HepG2 (cell line): ENCODE results near the gene RNU7-1. TPM values are rescaled to one million over a fixed set of nuclear protein-coding genes. Genes with fewer than 3 reads are reported as not detected.

ENCODE experiments used
- BCL6 ChIP-seq: IDR thresholded peaks from 2 replicates; pipeline ENCODE4 v1.6.1; 2016; ENCODE audit warnings: missing genetic modification reagents, missing compliant biosample characterization
- CENPT ChIP-seq: sonication (generic); formaldehyde crosslinking; IDR thresholded peaks from 2 replicates; pipeline ENCODE4 v1.8.0; 2022; ENCODE audit warnings: low read depth, mild to moderate bottlenecking, moderate library complexity, missing genetic modification reagents
- EED ChIP-seq: sonication (generic); formaldehyde crosslinking; IDR thresholded peaks from 2 replicates; pipeline ENCODE4 v1.5.0; 2020; ENCODE audit warnings: mild to moderate bottlenecking, missing genetic modification reagents
- GATAD2A ChIP-seq: IDR thresholded peaks from 2 replicates; pipeline ENCODE4 v1.6.1; 2016
- MAFF ChIP-seq: IDR thresholded peaks from 2 replicates; pipeline ENCODE4 v1.6.1; 2011; ENCODE audit warnings: low read depth, low read length, improper control_type of control experiment
- MXI1 ChIP-seq: IDR thresholded peaks from 3 replicates; pipeline ENCODE4 v1.6.1; 2012; ENCODE audit warnings: low read depth, low read length, inconsistent platforms, borderline replicate concordance
- NAIF1 ChIP-seq: sonication (generic); formaldehyde crosslinking; IDR thresholded peaks from 2 replicates; pipeline ENCODE4 v1.5.0; 2020; ENCODE audit warnings: mild to moderate bottlenecking, missing genetic modification reagents, borderline replicate concordance
- PITX1 ChIP-seq: sonication (generic); formaldehyde crosslinking; IDR thresholded peaks from 2 replicates; pipeline ENCODE4 v1.5.1; 2020; ENCODE audit warnings: mild to moderate bottlenecking, missing genetic modification reagents
- SAP130 ChIP-seq: IDR thresholded peaks from 2 replicates; pipeline ENCODE4 v1.6.1; 2016; ENCODE audit warnings: low read depth
- SETDB1 ChIP-seq: sonication (generic); formaldehyde crosslinking; IDR thresholded peaks from 2 replicates; pipeline ENCODE4 v1.5.1; 2020; ENCODE audit warnings: missing genetic modification reagents, mild to moderate bottlenecking, borderline replicate concordance
- SMARCC2 ChIP-seq: fragments of 450-650 bp; IDR thresholded peaks from 2 replicates; pipeline ENCODE4 v1.6.1; 2017; ENCODE audit warnings: antibody characterized with exemption, mild to moderate bottlenecking
- SSRP1 ChIP-seq: IDR thresholded peaks from 2 replicates; pipeline ENCODE4 v1.6.1; 2016; ENCODE audit warnings: control low read depth
- ZFP62 ChIP-seq: sonication (generic); formaldehyde crosslinking; IDR thresholded peaks from 2 replicates; pipeline ENCODE4 v1.4.0; 2020; ENCODE audit warnings: missing genetic modification reagents
- ZNF337 ChIP-seq: sonication (generic); formaldehyde crosslinking; IDR thresholded peaks from 2 replicates; pipeline ENCODE4 v1.5.1; 2020; ENCODE audit warnings: missing genetic modification reagents, low read depth, mild to moderate bottlenecking, borderline replicate concordance
- ZNF546 ChIP-seq: sonication (generic); formaldehyde crosslinking; conservative IDR thresholded peaks from 2 replicates; pipeline ENCODE4 v1.8.1; 2023; ENCODE audit warnings: mild to moderate bottlenecking, missing genetic modification reagents
- ZNF552 ChIP-seq: sonication (generic); formaldehyde crosslinking; IDR thresholded peaks from 2 replicates; pipeline ENCODE4 v1.9.0; 2022; ENCODE audit warnings: missing genetic modification reagents, mild to moderate bottlenecking, borderline replicate concordance
- ZNF607 ChIP-seq: sonication (generic); formaldehyde crosslinking; IDR thresholded peaks from 2 replicates; pipeline ENCODE4 v1.5.1; 2020; ENCODE audit warnings: missing genetic modification reagents, mild to moderate bottlenecking, borderline replicate concordance
- polyA plus RNA-seq, 8 experiments: library from polyadenylated mRNA; depleted of rRNA in 3 of 8; stranded (reverse) in 7 of 8; unstranded in 1 of 8; fragments of >200 nt; fragmentation: Illumina TruSeq in 4 of 8; extraction: Trizol in 4 of 8; gene quantifications; 2 replicates each; pipeline versions ENCODE4 v1.2.1 to v1.2.3, GENCODE V29; 2011 to 2016; ENCODE audit warnings: low read depth in 4 of 8, missing spikeins in 1 of 8, mixed read lengths in 1 of 8; ENCODE audit not compliant: insufficient read depth in 1 of 8
- total RNA-seq, 5 experiments: library from RNA; depleted of rRNA; stranded (reverse); fragments of >200 nt; fragmentation: Illumina TruSeq; extraction: Trizol; gene quantifications; 2 replicates each; pipeline ENCODE4 v1.2.3, GENCODE V29; 2016; ENCODE audit warnings: low read depth in 1 of 5
- TF ChIP-seq, protein P1 (sequence below): sonication (generic); formaldehyde crosslinking; IDR thresholded peaks from 2 replicates; pipeline ENCODE4 v1.4.0; 2020; ENCODE audit warnings: low read depth, mild to moderate bottlenecking, missing genetic modification reagents
- TF ChIP-seq, protein P2 (sequence below): sonication (generic); formaldehyde crosslinking; IDR thresholded peaks from 2 replicates; pipeline ENCODE4 v1.4.0; 2020; ENCODE audit warnings: low read depth, missing genetic modification reagents
- TF ChIP-seq, protein P3 (sequence below): fragments of 450-650 bp; IDR thresholded peaks from 2 replicates; pipeline ENCODE4 v1.6.1; 2017; ENCODE audit warnings: mild to moderate bottlenecking
- TF ChIP-seq, protein P4 (sequence below): IDR thresholded peaks from 2 replicates; pipeline ENCODE4 v1.6.1; 2016; ENCODE audit warnings: control low read depth

The RNU7-1 gene
- total and polyA plus RNA-seq, 2 of the 13 experiments (the other 11 are each of a cell fraction or from before 2014, with no cell fraction given), result not detected

DNA sequence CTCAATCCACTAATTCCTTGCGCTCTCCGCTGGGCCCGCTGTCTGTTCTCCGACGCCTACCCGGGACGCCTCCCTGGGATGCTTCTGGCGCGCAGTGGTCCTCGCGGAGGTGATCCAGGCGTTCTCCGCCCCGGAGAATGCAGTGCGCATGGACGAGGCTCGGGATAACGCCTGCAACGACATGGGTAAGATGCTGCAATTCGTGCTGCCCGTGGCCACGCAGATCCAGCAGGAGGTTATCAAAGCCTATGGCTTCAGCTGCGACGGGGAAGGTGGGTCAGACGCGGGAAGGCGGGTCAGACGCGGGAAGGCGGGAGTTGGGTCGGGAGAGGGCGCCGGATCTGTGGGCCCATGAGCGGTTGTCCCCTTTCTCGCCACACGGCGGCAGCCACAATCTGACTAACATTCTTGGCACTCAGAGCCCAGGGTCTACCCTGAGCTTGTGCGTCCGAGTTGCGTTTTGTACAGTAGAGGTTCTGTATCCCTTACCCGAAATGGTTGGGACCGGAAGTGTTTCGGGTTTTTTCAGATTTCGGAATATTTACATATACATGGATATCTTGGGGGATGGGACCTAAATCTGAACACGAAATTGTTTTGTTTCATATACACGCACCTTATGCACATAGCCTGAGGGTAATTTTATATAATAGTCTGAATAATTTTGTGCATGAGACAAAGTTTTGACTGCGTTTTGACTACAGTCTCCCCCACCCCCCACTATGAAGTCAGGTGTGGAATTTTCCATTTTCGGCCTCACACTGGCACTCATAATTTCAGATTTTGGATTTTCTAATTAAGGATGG is 968 bp downstream of the RNU7-1 start (continued):
- TF ChIP-seq PITX1 (CRISPR knock-in tag), result peak; percentile 77; the same call in 1 of the 2 replicates
- TF ChIP-seq EED (CRISPR knock-in tag), result no peak
- TF ChIP-seq ZFP62 (CRISPR knock-in tag), result no peak
- TF ChIP-seq SETDB1 (CRISPR knock-in tag), result no peak
- no peak for TF ChIP-seq ZNF337
- TF ChIP-seq, protein P1, sequence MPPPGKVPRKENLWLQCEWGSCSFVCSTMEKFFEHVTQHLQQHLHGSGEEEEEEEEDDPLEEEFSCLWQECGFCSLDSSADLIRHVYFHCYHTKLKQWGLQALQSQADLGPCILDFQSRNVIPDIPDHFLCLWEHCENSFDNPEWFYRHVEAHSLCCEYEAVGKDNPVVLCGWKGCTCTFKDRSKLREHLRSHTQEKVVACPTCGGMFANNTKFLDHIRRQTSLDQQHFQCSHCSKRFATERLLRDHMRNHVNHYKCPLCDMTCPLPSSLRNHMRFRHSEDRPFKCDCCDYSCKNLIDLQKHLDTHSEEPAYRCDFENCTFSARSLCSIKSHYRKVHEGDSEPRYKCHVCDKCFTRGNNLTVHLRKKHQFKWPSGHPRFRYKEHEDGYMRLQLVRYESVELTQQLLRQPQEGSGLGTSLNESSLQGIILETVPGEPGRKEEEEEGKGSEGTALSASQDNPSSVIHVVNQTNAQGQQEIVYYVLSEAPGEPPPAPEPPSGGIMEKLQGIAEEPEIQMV (CRISPR knock-in tag), result no peak
- TF ChIP-seq, protein P2, sequence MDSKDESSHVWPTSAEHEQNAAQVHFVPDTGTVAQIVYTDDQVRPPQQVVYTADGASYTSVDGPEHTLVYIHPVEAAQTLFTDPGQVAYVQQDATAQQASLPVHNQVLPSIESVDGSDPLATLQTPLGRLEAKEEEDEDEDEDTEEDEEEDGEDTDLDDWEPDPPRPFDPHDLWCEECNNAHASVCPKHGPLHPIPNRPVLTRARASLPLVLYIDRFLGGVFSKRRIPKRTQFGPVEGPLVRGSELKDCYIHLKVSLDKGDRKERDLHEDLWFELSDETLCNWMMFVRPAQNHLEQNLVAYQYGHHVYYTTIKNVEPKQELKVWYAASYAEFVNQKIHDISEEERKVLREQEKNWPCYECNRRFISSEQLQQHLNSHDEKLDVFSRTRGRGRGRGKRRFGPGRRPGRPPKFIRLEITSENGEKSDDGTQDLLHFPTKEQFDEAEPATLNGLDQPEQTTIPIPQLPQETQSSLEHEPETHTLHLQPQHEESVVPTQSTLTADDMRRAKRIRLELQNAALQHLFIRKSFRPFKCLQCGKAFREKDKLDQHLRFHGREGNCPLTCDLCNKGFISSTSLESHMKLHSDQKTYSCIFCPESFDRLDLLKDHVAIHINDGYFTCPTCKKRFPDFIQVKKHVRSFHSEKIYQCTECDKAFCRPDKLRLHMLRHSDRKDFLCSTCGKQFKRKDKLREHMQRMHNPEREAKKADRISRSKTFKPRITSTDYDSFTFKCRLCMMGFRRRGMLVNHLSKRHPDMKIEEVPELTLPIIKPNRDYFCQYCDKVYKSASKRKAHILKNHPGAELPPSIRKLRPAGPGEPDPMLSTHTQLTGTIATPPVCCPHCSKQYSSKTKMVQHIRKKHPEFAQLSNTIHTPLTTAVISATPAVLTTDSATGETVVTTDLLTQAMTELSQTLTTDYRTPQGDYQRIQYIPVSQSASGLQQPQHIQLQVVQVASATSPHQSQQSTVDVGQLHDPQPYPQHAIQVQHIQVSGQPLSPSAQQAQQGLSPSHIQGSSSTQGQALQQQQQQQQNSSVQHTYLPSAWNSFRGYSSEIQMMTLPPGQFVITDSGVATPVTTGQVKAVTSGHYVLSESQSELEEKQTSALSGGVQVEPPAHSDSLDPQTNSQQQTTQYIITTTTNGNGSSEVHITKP, result no peak
- TF ChIP-seq ZNF607 (CRISPR knock-in tag), result peak; percentile 92
- TF ChIP-seq, protein P3, sequence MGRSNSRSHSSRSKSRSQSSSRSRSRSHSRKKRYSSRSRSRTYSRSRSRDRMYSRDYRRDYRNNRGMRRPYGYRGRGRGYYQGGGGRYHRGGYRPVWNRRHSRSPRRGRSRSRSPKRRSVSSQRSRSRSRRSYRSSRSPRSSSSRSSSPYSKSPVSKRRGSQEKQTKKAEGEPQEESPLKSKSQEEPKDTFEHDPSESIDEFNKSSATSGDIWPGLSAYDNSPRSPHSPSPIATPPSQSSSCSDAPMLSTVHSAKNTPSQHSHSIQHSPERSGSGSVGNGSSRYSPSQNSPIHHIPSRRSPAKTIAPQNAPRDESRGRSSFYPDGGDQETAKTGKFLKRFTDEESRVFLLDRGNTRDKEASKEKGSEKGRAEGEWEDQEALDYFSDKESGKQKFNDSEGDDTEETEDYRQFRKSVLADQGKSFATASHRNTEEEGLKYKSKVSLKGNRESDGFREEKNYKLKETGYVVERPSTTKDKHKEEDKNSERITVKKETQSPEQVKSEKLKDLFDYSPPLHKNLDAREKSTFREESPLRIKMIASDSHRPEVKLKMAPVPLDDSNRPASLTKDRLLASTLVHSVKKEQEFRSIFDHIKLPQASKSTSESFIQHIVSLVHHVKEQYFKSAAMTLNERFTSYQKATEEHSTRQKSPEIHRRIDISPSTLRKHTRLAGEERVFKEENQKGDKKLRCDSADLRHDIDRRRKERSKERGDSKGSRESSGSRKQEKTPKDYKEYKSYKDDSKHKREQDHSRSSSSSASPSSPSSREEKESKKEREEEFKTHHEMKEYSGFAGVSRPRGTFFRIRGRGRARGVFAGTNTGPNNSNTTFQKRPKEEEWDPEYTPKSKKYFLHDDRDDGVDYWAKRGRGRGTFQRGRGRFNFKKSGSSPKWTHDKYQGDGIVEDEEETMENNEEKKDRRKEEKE, result no peak
- no peak for TF ChIP-seq MAFF
- no peak; the same call in none of the 2 replicates for TF ChIP-seq SSRP1 (CRISPR knock-in tag)
- peak; percentile 91; the same call in 1 of the 2 replicates for TF ChIP-seq ZNF552 (CRISPR knock-in tag)
- no peak for TF ChIP-seq NAIF1 (CRISPR knock-in tag)
- TF ChIP-seq ZNF546, result 0 out of 2 replicates have a peak, but pooled peaks have one; percentile 63
- 0 out of 2 replicates have a peak, but pooled peaks have one; percentile 29 for TF ChIP-seq BCL6 (CRISPR knock-in tag)
- TF ChIP-seq GATAD2A (CRISPR knock-in tag), result 0 out of 2 replicates have a peak, but pooled peaks have one; percentile 37
- TF ChIP-seq, protein P4, sequence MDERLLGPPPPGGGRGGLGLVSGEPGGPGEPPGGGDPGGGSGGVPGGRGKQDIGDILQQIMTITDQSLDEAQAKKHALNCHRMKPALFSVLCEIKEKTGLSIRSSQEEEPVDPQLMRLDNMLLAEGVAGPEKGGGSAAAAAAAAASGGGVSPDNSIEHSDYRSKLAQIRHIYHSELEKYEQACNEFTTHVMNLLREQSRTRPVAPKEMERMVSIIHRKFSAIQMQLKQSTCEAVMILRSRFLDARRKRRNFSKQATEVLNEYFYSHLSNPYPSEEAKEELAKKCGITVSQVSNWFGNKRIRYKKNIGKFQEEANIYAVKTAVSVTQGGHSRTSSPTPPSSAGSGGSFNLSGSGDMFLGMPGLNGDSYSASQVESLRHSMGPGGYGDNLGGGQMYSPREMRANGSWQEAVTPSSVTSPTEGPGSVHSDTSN (CRISPR knock-in tag), result no peak
- TF ChIP-seq SMARCC2, result no peak
- TF ChIP-seq MXI1, result peak; percentile 56; the same call in 1 of the 3 replicates
- peak; percentile 55 for TF ChIP-seq SAP130
- TF ChIP-seq CENPT (CRISPR knock-in tag), result no peak
